Activated CD4-positive, alpha-beta T cell treated with anti-CD3 and anti-CD28 coated beads for 24 hours (primary cell): ENCODE results near the gene TNFAIP8L1.
"Not testable (repeated sequence)": the region's sequence is repeated elsewhere in the genome, so short reads cannot be mapped to it uniquely, and the experiment has no call there.

Source experiments
- DNase-seq, 2 donors: peaks; one replicate each; pipeline ENCODE4 v3.0.0-alpha.2; 2020; ENCODE audit warnings: low read depth in 2 of 2

Gene TNFAIP8L1

DNA sequence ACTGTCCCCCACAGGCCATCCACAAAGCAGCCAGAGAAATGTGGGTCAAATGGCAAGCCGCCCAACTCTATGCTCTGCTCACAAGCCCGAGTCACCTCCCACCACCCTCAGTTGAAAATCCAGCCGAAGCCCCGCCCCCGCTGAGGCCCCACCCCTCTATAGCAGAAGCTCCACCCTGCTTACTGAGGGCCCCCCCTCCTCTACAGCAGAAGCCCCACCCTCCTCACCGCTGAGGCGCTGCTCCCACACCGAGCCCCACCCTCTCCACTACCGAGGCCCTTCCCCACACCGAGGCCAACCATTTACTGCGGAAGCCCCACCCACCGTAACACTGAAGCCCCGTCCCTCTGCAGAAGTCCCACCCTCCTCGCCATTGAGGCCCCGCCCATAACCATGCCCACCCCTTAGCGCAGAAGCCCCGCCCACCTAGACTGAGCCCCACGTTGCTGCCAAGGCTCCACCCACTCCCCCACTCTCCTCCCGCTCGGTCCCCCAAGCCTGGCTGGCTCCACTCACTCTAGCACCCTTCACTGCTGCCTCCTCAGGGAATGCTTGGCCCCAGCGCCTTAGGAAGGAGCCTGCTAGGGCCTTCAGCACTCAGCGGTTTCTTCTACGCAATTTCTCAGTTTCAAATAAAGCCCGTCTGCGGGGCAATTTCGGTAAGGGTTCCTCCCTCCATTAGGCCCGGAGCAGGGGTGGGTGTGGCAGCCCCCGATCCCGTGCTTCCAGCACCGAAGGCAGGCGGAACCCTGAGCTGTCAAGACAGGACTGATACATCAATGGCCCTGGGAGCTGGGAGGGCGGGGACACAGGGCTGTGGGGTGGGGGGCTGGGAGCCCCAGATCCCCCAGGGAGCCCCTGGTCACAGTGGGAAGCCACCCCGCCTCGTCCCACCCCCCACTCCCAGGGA lies 39.8 kb downstream of the TNFAIP8L1 start:
- no peak for DNase-seq

DNA sequence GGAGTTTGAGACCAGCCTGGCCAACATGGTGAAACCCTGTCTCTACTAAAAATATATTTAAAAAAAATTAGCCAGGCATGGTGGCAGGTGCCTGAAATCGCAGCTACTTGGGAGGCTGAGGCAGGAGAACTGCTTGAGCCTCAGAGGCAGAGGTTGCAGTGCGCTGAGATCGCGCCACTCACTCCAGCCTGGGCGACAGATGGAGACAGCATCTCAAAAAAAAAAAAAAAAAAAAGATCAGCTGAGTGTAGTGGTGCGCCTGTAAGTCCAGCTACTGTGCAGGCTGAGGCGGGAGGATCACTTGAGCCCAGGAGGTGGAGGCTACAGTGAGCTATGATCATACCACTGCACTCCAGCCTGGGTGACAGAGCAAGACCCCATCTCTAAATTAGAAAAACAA lies 40.7 kb downstream of the TNFAIP8L1 start:
- DNase-seq: not testable (repeated sequence)

DNA sequence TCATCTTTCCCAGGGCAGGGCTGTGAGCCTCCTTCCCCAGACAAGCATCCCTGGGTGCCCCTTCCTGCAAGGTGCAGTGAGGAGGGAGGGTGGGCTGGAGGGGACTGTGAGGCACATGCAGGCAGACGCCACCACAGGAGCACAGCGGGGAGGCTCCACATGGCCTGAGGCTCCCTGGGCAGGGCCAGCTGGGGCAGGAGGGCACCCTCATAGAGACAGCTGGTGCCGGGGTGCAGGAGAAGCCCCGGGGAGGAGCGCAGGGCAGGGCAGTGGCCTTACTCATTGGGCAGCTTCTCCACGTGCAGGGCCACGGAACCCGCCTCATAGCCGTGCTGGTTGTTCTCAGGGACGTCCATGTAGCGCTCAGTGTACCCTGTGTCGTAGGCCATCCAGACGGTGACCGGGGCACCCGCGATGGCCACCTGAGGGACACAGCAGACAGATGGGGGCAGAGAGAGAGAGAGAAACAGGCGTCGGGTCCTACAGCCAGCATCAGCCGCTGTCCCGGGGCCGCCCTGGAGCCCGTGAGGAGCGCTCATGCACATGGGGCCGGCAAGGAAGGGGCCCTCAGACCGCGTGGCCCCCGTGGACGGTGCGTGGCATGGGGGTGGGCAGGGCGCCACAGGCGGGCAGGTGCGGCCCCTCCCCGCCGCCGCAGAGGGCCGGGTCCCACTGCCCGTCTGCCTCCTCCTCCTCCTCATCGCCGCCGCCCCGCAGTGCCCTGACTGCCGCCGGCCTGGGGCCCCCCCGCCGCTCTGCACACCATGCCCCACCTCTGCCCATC lies 43.3 kb downstream of the TNFAIP8L1 start:
- no peak for DNase-seq

GRCh38 chr19:4684312-4685095 lies 45.2 kb downstream of the TNFAIP8L1 start:
- DNase-seq: no peak

DNA sequence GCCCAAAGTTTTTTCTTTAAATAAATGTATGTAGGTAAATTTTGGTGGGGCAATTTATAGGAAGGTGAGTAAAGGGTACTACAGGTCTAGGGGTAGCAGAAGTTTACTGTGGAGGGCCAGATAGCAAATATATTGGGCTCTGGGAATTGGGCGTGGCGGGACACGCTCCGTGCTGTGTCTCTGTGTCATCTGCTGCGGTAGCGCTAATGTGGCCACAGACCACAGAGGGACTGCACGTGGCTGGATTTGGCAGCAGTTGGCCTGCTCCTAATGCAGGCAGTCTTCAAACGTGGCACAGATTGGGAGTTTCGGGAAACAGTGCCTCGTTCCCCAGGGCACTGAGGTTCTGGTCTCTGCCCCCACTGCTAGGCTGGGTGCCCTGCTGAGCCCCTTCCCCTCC lies 47.4 kb downstream of the TNFAIP8L1 start:
- no peak for DNase-seq

DNA sequence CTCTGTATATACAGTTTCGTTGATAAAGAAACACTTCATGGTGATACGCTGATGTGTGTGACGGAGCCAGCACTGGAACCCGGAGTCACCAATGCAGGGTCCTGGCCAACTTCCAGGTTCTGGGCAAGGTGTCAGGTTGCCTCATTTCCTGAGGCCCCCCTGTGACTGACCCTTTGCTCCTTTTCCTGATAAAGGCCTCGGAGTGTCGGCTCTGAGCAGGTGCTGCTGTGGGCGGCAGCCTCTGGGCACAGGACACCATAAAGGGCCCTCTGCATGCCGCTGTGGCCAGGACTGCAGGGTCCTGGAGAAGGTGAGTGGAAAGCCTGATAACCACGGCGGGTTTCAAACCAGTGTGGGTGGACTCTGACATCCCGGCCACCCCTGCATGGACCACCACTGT lies 48.1 kb downstream of the TNFAIP8L1 start:
- no peak for DNase-seq

DNA sequence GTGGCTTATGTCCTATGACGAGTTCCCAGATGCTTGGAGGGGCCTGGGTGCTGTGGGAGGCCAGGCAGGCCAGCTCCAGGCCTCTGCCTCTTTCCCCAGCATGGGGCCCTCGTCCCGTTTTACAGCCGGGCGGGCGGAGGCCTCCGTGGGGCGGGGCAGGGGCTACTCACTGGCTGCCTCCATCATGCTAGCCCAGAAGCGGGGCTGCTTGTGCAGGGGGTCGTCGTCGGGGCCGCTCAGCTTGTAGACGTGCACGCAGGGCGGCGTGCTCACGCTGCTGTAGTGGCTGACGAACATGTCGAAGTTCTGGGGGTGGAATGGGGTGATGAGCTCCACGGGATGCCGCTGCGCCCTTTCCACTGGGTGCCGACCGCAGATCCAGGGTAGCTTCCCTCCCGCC lies 49.3 kb downstream of the TNFAIP8L1 start:
- no peak for DNase-seq

GRCh38 chr19:4689403-4689802 lies 50.1 kb downstream of the TNFAIP8L1 start:
- no peak for DNase-seq

GRCh38 chr19:4690361-4690760 lies 51.0 kb downstream of the TNFAIP8L1 start:
- no peak for DNase-seq

DNA sequence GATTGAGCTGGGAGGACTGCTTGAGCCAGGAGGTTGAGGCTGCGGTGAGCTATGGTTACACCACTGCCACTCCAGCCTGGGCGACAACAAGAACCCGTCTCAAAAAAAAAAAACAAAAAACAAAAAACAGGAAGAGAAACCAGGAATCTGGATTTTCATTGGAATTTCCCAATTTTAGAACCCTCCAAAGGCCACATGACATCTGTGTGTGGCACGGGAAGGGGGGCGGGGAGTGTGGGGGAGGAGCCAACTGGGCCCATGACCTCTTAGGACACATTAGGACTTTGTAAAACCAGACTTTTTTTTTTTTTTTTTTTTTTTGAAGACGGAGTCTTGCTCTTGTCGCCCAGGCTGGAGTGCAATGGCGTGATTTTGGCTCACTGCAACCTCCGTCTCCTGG lies 52.1 kb downstream of the TNFAIP8L1 start:
- DNase-seq: no peak

- DNase-seq: no peak
Observed at GRCh38 chr19:4692251-4693077, 53.1 kb downstream of the TNFAIP8L1 start.

GRCh38 chr19:4693078-4693350 lies 53.7 kb downstream of the TNFAIP8L1 start:
- DNase-seq: no peak

GRCh38 chr19:4693471-4694121 lies 54.3 kb downstream of the TNFAIP8L1 start:
- DNase-seq: no peak

GRCh38 chr19:4694211-4694987 lies 55.1 kb downstream of the TNFAIP8L1 start:
- no peak for DNase-seq

DNA sequence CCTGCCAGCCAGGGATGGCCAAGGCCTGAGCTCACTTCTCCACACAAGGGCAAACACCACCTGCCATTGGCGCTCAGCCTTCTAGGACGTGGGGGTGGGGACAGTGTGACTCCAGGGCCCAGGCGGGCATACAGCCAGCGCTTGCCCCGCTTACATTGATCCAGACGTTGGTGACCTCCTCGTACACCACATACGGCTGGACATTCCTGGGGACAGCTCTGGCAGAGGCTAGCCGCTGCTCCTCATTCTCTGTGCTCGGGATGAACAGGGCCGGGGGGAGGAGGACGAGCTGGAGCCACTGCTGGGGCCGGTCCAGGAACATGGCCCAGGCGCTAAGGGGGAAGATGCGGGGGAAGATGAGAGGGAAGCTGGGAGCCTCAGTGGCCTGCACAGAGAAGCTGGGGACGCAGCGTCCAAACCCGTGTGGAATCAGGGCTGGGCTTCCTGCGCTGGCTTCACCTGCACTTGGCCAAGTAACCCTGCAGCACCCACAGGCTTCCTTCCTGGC lies 56.0 kb downstream of the TNFAIP8L1 start:
- no peak for DNase-seq

DNA sequence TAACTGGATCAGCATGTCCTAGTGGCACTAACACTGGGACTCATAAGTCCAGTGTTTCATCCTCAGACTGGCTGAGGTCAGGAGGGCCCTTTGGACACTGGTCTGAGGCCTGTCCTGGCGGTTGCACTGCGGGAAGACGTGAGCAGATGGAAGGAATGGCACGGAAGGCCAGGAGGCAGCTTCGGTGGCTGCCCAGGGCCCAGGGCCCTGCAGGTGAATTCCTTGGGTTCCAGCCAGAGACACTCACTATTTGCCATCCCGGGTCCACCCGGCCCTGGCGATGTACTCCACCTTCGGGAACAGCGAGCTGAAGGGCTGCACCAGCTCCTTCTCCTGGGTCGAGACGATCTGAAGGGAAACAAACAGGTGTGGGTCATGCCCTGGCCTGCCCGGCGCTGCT lies 58.0 kb downstream of the TNFAIP8L1 start:
- no peak for DNase-seq

DNA sequence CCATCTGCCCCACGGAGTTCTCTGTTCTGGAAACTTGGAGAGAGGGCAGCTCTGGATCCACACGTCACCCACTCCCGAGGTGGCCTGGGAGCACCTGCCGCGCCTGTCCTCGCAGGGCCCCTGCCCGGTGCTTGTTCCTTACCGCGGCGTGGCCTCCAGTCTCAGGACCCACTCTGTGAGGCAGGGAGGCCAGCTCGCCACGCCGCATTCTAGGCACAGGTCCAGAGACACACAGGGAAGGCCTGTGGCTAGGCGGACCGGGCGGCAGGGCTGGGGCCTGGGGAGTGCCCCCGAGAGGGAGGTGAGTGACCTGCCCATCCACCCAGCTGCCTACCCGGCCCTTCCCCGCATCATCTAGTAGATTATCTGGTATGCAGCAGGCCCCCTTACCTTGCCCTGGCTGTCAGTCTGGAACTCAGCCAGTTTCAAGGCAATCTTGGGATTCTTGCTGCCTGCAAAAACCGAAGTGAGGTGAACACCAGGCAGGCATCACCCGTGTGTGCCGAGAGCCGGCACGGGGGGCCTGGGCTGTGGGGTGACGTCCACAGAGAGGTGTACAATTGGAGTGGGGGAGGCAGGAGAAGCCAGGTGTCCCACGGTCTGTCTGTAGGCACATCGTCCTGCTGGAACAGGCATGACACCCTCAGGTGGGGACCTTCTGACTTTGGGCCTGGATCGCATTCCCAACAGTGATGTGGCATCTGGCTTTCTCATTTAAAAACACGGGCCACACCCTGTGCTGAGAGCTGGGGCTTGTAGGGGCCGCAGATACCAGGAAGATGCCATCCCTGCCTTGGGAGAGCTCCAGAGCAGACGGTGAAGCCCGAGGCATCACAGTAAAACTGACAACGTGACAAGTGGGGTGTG lies 60.7 kb downstream of the TNFAIP8L1 start:
- DNase-seq: no peak

DNA sequence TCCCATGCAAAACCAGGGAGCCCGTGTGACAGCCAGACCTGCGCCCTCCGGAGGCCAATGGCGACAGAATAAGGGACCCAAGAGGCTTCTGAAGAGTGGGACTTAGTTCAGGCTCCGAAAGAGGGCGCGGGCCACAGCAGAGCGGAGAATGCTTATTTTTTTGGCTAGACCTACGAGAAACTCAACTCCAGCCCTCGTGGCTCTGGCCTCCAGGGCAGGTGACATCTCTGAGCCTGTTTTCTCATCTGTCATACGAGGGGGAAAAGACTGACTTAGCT lies 61.3 kb downstream of the TNFAIP8L1 start:
- no peak for DNase-seq

- DNase-seq: no peak
Observed at GRCh38 chr19:4701557-4701956, 62.2 kb downstream of the TNFAIP8L1 start.
